Measurements from ENCODE around the gene ABCC4.

DNA sequence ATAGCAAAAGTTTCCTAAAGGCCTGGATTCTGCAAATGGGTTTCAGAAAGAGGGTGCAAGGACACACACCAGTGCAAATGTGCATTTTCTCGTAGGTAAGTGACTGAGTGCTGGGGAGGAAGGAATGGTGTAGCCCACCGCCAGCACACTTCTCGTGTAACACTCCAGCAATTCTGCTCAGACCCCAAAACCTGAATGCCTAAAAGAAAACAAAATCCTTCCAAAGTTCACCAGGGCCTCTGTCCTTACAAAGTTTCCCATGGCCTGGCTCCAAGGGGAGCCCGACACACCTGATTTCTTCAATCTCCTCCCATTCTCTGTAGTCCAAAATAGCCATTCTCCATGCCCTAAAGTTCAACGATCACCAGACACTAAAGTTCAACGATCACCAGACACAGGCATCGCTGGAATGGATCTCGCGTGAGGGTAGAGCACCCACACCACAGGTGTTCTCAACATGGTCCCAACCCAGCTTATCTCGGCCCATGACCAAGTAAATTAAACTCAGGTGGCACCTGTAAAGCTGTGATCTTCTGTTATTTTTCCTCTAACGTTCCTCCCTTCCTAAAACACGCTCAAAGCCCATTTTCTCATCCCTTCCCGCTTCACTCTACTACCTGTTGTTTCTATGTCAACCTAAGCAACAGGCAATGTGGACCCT is 46.0 kb downstream of the ABCC4 start:
- TF ChIP-seq, protein P1, sequence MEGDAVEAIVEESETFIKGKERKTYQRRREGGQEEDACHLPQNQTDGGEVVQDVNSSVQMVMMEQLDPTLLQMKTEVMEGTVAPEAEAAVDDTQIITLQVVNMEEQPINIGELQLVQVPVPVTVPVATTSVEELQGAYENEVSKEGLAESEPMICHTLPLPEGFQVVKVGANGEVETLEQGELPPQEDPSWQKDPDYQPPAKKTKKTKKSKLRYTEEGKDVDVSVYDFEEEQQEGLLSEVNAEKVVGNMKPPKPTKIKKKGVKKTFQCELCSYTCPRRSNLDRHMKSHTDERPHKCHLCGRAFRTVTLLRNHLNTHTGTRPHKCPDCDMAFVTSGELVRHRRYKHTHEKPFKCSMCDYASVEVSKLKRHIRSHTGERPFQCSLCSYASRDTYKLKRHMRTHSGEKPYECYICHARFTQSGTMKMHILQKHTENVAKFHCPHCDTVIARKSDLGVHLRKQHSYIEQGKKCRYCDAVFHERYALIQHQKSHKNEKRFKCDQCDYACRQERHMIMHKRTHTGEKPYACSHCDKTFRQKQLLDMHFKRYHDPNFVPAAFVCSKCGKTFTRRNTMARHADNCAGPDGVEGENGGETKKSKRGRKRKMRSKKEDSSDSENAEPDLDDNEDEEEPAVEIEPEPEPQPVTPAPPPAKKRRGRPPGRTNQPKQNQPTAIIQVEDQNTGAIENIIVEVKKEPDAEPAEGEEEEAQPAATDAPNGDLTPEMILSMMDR (IDR thresholded peaks at IDR 0.05), result no peak
- no peak for TF ChIP-seq POLR2A (IDR thresholded peaks at IDR 0.05)
